DLD1 (cell line): ENCODE measurements around the gene MAP2K7.
"Not testable (repeated sequence)": the region's sequence is repeated elsewhere in the genome, so short reads cannot be mapped to it uniquely, and the experiment has no call there.

Experiments used
- in situ Hi-C: cut with HindIII; loops from 2 replicates; pipeline ENCODE4 v1.10.0; 2017; ENCODE audit warnings: low sequenced_read_pairs

The MAP2K7 gene

DNA sequence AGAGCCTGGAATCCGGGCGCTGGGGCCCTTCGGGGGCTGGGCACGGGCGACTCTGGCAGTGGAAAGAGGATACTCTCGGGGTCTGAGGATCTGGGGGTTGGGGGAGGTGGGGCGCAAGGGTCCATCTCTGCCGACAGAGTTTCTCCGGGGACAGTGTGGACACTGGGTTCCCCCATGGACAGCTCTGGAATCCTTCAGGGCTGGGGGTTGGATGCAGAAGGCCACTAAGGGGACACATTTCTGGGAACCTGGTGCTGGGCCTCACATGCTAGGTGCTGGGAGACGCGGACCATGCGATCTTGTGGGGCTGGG is 13.2 kb downstream of the MAP2K7 start:
- in situ Hi-C loops: no loop called here

DNA sequence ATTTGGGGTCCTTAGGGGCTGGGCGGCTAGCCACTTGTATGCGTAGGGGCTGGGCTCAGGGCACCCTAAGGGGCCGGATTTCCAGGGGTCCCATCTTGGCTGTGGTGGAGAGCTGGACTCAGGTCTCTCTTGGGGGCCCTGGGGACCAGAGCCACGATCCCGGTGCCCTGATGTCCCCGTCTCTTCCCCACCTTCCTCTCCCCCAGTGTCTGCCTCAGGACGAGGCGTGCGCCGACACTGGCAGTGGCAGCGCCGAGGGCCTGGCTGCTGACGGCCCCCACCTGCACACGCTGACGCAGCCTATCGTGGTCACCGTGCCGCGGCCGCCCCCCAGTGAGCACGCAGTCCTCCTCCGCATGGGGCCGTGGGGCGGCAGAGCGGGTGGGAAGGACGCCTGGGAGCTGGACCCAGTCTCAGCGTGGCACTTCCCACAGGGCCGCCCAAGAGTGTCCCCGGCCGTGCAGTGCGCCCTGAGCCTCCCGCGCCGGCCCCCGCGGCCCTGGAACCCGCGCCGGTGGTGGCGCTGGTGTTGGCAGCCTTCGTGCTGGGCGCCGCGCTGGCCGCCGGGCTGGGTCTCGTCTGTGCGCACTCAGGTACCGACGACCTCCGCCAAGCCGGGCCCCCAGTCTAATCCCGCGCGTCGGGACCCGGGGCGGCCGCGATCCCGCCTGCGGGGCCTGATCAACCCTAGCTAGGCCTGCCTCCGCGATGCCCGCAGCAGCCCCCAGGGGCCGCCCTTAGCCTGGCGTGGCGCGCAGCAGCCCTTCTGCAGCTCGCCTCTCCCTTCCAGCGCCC is 13.8 kb downstream of the MAP2K7 start:
- in situ Hi-C loops: no loop called here

DNA sequence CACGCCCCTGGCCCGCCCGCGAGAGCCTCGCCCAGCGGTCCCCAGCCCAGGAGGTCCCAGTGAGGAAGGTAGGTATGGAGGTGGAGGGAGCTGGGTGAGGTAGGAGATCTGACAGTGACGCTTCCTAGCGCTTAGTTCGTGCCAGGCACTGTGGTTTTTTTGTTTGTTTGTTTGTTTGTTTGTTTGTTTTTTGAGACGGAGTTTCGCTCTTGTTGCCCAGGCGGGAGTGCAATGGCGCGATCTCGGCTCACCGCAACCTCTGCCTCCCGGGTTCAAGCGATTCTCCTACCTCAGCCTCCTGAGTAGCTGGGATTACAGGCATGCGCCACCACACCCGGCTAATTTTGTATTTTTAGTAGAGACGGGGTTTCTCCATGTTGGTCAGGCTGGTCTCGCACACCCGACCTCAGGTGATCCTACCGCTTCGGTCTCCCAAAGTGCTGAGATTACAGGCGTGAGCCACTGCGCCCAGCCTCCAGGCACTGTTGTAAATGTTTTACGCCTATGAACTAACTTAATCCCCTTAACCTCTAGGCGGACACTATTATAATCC is 14.5 kb downstream of the MAP2K7 start:
- in situ Hi-C loops: not testable (repeated sequence)

DNA sequence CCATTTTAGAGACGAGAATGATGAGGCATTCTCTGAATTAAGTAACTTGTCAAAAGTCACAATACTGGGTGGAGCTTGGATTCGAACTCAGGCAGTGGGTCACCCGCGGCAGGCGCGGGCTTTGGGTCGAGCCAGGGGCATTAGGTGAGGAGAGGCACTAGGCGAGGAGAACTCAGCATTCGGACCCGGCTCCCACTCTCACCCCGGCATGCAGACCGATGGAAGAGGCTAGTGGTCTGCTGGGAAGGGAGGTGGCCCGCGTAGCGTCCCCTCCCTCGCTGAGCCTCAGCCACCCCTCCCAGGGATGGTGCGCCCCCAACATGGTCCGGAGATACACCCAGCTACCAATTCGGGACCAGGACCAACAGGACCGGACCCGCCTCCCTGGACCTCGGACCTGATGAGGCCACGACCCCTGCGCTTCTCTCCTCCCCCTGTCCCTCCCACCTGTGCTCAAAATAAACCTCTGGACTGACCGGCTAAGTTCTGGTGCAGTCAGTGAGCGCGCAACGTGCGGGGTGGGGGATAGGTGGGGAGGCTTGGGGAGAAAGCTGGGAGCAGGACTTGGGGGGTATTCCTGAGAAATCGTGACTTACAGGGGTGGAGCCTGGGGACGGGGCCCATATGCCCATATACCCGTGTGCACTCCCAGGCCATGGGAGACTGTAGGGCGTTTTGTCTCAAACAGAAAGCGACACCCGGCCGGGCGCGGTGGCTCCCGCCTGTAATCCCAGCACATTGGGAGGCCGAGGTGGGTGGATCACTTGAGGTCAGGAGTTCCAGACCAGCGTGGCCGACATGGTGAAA is 15.1 kb downstream of the MAP2K7 start:
- in situ Hi-C loops: no loop called here

DNA sequence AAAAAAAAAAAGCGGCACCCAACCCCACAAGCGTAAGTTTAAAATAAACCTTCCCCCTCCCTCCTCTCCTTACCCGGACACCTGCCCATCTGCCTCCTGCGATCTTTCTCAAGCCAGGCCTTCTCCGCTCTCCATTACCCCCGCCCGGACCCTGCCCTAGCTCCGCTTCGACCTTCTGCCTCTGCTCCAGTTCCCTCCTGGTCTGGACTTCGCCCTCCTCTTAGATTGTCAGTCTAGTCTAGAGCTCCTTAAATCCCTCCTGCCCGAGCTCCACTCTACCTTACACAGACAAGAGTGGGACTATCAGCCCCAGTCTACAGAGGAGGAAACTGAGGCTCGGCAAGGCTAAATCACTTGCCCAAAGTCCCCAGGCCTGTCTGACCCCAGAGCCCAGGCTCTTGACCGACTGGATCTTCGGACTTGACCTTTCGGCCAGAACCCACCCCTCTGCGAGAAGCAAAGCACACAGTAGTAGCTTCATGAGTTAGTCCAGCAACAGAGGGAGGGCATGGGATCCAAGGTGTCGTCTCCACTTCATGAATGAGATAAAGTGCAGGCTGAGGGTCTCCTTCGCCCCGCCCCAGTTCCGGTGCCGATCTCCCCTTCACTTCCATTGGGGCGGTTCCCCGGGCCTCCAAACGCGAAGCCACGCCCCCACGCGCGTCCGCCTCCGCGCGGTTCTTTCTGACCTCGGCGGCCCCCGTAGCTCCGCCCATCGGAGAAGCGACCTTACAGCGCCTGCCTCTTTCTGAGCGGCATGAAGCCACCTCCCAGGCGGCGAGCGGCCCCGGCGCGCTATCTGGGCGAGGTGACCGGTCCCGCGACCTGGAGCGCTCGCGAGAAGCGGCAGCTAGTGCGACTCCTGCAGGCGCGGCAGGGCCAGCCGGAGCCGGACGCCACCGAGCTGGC is 16.2 kb downstream of the MAP2K7 start, which contains the start of gene SNAPC2:
Gene SNAPC2 (plus strand): TSS at position 729 of the 909 bp plus-strand sequence. CDS start 29 bp downstream, at position 758.
- in situ Hi-C loops: no loop called here

DNA sequence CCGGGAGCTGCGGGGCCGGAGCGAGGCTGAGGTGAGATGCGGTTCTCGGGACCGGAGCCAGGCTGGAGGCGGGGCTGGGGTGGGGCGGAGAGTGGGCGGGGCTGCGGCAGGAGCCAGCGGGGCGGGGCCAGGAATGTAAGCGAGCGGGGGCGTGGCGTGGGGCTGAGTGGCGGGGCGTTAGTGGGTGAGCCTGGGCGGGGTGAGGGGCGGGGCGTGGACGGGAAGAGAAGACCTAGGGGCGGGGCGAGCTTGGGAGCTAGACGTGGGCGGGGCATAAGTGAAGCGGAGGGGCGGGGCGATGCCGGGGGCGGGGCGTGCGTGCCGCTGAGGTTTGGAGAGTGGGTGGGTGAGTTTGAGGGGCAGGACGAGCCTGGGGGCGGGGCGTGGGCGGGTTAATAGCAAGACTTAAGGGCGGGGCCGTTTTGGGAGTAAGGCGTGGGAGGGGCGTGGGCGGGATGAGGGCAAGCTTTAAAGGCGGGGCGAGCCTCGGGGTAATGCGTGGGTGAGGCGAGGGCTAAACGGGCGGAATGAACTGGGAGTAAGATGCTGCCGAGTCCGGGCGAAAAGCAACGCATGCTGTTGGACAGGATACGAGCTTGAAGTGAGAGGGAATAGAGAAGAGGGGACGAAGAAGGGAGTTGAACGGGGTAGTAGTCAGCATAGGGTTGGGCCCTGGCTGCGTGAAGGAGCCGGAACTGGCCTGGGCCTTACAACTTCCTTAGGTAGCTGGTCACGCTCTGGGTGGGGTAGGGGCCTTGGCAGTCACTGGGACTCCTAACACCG is 17.0 kb downstream of the MAP2K7 start:
- in situ Hi-C loops: no loop called here

DNA sequence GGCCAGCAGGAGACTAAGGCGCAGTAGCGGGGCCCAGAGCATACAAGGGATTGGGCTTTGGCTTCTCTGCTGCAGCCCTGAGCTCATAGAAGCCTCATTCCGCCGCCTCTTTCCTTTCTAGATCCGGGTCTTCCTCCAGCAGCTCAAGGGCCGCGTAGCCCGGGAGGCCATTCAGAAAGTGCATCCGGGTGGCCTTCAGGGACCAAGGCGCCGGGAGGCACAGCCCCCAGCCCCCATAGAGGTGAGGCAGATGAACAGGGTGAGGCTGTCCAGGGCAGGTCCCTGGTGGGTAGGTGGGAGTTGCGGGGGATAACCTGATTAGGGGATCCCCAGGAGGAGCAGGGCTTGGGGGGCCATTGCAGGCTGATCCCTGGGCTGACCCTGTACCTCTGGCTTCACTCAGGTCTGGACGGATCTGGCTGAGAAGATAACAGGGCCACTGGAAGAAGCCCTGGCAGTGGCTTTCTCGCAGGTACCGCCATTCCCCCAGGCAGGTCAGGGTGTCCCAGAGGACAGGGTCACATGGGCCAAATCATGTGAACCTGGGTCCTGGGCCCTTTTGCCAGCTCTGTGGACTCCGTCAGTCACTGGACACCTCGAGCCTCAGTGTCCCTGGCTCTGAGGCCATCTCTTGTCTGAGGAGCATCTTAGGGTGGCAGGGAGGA is 17.8 kb downstream of the MAP2K7 start:
- in situ Hi-C loops: no loop called here

DNA sequence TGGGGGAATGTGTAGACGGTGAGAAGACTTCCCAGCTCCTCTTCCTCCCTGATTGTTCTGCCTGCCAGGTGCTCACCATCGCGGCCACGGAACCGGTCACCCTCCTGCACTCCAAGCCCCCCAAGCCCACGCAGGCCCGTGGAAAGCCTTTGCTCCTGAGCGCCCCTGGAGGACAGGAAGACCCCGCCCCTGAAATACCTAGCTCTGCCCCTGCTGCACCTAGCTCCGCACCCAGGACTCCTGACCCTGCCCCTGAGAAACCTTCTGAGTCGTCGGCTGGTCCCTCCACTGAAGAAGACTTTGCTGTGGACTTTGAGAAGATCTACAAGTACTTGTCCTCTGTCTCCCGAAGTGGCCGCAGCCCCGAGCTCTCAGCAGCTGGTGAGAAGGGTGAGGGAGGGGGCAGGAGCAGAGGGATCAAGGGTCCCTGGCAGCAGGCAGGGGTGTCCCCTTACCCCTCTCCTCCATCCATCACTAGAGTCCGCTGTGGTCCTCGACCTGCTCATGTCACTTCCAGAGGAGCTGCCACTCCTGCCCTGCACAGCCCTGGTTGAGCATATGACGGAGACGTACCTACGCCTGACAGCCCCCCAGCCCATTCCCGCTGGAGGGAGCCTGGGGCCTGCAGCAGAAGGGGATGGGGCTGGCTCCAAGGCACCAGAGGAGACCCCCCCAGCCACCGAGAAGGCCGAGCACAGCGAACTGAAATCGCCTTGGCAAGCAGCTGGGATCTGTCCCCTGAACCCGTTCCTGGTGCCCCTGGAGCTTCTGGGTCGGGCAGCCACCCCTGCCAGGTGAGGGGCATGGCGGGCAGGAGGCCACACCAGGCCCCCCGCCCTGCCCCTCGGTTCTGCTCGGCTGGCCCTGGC is 18.5 kb downstream of the MAP2K7 start:
- in situ Hi-C loops: no loop called here

DNA sequence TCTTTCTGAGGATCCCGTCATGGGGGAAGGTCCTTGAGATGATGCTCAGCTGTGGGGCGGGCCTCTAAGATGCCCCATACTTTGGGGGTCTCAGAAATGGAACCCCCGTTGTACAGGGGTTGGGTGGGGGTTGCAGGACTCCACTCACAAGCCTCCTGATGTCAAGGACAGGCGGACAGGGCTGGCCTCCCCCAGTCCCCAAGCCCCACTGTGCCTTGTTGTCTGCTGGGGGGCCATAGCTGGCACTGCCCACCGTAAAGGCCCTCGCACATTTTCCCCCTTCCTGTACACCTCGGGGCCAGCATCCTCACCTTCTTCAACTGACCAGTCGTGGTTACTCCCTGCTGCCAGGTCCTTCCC is 19.1 kb downstream of the MAP2K7 start:
- in situ Hi-C loops: no loop called here

DNA sequence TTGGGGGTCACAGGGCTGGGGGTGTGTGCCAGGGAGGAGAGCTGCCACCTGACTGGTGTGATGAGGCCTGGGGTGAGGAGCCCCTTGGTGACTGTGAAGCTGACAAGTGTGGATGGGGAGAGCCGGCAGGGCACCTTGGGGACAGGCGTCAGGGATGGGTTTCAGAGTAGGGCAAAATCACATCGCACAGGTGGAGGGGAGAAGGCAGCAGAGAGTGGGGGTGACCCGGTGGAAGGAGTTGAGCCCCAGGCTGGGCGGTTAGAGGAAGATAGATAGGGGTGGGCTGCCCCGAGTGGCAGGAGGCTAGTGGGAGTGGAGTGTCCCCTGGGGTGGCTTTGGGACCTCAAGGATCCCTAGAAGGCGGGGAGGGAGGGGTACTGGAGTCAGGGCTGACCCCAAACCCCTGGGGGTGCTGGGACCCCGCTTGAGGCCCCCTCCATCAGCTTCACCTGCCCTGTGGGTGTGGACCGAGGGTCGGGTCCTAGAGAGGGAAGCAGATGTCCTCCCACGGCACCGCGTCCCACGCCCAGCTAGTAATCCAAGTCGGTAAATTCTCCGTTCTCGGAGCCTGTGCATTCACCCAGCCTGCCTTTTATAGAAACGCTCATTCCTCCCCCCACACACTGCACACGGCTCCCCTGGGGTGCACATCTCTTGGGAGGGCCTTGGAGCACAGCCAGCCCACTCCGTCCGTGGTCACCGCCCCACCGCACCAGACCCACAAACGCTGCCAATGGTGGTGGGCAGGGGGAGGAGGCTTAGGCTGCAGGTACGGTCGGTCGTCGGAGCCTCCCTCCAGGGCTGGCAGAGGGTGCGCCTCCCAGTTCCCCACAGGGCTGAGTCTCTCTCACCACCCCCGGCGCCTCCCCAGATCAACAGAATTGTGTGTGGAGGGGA is 19.9 kb downstream of the MAP2K7 start:
- in situ Hi-C loops: no loop called here

DNA sequence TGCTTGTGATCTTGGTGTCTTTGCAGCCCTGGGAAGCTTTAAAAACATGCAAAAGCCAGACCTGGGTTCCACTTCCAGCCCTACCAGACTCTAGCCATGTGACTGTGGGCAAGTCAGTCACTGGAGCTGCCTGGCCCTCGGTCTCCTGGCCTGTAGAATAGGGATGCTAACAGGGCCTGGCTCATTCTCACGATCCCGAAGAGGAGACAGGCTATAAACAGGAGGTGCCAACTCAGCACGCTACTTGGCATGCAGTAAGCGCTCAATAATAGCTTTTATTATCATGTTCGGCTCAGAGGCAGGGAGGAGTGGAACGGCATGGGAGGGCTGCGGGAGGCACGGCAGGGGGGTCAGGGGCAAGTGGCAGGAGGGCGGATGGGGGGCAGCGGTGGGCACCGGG is 20.6 kb downstream of the MAP2K7 start:
- in situ Hi-C loops: no loop called here

DNA sequence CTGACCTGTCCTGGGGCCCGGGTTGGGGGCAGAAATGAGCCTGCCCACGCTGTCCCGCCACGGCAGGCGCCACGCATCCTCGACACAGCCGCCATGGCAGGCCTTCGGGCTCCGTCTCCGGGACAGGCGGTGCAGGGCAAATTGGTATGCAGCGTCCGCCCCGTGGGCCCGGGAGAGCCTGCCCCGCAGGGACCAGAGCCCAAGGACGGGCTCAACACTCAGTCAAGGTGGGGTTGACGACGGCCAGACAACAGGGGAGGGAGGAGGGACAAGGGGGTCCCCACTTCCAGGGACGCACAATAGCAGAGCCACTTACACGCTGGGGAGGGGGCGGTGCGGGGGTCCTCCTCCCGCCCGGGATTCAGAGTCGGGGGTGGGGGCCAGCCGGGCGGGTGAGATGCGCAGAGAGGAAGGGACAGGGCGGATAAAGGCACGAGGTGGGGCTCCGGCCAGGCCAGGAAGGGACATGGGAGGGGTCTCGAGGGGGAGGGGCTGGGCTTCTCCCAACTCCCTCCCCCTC is 21.0 kb downstream of the MAP2K7 start:
- in situ Hi-C loops: no loop called here

DNA sequence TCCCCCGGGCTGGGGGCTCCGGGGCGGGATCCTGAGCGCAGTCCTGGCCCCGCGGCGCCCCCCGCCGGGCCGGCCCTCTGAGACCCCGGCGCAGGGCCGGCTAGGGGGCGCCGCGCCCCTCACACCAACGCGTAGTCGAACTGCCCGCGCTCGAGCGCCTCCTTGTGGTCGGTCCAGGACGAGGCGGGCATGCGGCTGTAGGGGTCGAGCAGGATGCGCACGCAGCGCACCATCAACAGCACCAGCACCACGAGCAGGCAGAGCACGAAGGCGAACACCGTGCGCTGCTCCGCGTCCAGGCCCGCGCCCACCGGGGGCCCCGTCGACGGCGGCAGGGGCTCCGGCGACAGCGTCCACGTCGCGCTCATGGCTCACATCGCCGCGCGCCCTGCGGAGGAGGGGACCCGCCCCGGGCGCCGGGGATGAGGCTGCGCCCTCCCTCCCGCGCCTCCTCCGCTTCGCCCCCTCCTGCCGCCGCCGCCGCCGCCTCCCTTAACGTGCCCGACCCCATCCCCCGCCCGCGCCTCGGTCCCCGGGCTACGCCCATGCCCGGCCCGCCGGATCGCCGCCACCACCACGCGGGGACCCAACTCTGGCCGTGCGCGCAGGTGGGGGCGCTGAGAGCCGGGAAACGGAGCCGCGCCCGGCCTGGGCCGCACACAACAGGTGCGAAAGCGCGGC is 21.6 kb downstream of the MAP2K7 start:
- in situ Hi-C loops: no loop called here

DNA sequence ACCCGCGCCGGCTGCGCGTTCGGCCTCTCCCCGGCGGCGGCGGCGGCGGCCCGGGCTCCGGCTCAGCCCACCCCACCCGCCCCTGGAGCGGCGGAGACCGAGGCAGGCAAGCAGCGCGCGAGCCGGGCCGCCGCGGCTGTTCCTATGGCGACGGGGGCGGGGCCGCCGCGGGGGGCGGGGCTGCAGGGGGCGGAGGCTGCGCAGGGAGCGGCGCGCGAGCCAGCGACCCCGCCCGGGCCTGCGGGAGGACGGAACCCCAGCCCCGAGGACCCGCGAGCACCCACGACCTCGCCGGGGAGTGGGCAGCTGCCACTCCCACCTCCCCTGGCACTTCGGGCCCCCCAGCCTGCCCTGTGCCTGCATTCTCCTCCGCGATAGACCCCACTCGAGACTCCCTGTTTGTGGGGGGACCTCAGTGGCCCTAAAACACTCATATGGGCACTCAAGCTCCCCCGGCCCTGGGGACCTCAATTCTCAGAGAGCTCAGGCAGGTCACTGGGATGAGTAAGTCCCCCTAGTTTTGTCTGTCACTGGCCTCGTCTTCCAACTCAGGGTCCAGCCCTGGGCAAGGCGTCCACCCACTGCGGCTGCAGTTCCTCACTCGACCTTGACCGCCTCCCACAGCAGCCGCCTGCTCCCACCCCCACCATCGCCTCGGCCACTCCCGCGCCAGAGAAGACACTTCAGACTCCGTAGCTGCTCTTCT is 22.5 kb downstream of the MAP2K7 start, which contains the start of gene CTXN1:
Gene CTXN1 (minus strand): TSS at position 115 of the 706 bp plus-strand sequence. CDS start 597 bp downstream, outside the sequence.
- in situ Hi-C loops: no loop called here

DNA sequence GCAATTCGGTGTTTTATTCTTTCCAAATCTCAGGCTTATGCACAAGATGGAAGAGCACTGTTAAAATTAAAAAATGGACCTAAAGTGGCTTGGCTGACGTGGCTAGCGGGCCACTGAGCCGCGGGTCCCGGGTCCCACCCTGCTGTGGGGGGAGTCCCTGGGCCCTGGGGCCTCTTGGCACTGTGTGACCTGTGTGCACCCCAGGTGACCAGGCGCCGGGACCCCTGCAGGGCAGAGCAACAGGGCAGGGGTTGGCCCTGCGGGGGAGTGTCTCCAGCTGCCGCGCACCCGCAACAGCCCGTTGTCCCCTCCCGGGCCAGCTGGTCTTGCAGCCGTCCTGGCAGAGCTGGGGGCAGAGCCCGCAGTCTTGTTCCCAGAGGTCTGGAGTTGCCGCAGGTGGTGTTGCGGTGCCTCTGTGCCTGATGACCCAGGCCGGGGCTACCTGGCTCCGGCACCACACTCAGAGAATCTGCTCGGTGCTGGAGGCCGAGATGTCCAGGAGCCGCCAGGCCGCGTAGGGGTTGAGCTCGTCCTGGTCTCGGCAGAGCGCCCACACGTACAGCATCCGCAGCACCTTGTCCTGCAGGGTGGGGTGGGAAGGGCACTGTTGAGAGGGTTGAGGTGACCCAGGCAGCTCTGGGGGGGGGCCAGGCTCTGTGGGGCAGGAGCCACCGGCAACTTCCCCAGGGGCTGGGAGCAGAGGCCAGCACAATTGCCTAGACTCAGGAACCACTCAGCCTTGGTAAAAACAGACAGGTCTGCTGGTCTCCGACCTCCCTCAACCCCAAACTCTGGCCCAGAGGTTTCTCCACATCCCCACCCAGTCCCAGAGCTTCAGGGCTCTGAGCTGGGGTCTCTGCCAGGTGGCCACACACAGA is 23.3 kb downstream of the MAP2K7 start:
- in situ Hi-C loops: no loop called here
